GM19023 (cell line): ENCODE measurements around the gene TOLLIP.

ENCODE experiments used
- ATAC-seq: cut with Tn5 transposase; IDR thresholded peaks from one replicate; pipeline ENCODE4 v1.9.1; 2021; ENCODE audit warnings: mild to moderate bottlenecking, moderate library complexity; ENCODE audit not compliant: unreplicated experiment

Gene TOLLIP

DNA sequence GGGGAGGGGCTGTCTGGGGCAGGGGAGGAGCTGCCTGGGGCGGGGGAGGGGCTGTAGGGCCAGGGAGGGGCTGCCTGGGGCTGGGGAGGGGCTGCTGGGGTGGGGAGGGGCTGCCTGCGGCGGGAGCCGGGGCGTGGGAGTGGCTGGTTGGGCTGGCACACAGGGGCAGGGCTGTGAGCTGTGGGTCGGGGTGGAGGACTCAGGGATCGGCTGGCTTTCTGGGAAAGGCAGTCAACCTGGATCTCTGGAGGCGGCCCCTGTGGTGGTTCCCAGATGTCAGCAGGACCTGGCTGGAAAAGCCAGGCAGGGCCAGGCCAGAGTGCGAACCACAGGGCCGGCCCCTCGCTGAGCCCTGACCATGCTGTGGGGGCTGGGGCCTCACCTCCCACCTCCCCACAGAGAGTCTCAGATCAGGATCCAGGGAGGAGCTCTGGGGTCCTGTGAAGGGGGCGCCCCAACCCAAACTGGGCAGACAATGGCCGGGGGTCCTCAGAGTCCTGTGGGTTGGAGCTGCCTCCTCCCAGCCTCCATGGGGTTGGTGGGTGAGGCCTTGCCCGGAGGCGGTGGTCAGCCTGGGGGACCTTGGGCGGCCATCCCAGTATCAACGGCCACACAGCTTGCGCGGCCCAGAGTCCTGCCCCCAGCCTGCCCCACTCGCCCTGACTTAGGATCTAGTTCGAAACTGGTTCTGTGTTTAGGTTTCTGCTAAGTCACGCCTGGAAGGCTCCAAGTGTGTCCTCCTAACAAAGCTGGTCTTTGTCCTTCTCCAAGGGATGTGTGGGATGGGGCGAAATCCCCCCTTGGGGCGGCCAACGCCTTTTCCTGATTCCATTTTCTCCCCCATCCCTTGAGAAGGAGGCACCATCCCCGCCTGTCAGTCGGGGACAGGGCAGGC is 84.7 kb downstream of the TOLLIP start:
- ATAC-seq = no peak
